GM19035 (cell line): Measurements from ENCODE around the gene CFI.
"Not testable (repeated sequence)": the region's sequence is repeated elsewhere in the genome, so short reads cannot be mapped to it uniquely, and the experiment has no call there.

Source experiments
- ATAC-seq: cut with Tn5 transposase; IDR thresholded peaks from one replicate; pipeline ENCODE4 v1.9.1; 2021; ENCODE audit not compliant: unreplicated experiment

The CFI gene

DNA sequence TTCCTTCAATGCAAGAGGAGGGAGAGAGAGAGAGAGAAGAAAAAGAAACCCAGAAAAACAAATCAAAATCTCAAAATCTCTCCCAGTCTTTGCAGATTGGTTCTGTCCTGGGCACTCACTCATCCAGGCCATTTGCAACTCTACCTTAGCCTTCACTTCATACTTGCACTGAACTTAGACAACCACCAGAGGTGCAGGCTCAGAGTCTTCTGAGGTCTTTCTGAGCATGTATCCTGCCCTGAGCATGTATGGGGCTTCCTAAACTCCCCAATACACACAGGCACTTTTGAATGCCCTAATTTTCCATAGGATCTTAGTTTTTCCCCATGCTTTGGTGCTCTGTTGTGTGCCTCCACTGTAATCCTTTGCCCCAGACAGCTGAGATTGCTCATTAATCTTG lies 2.9 kb downstream of the CFI start:
- ATAC-seq, result no peak

DNA sequence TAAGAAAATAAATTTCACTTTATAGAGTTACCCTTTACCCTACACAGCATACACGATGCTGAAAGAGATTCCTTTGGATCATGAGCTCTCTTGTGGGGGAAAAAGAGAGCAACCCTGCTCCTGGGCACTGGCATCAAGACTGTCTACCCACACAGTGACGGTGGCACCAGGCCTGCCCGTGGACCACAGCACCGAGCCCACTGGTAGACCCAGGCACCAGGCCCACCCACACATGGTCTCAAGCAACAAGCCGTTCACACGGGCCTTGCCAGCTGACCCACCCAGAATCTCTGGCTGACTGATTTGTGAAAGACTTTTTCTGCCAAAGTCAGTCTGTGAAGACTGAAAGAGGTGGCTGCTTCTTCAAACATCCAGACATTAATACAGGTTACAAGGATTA lies 6.7 kb downstream of the CFI start:
- no peak for ATAC-seq

DNA sequence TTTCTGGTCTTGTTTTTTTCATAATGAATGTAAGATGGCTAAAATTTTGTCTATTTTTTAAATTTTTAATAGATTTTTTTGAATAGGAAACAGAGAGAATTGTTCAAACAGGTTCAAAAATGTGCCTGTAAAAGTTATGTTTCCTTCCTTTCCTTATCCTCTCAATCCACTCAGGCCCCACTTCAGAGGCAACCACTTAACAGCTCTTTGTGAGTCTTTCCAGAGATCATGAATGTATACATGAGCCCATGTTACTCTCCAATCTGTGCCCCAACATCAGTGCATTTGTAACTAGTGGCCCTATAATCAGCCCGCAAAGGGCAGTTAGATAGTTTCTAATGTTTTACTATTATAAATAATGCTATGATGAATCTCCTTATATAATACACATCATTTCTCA lies 14.0 kb downstream of the CFI start:
- ATAC-seq, result no peak

DNA sequence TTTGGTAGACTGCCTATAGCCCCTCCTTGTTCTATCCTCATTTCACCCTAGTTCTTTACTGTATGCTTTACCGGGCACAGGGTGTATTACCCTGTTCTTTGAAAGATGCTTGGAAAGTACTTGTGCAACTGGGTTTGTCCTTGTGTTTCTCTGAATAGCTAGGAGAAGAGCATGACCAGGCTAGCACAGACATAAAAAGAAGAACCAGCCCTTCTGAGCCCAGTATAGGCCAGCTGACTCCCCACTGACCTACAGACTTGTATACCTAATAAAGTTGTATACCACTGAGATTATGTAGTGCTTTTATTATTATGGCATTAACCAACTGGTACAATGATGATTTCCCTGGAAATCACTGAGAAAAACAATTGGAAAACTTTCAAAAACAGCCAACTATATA lies 15.0 kb downstream of the CFI start:
- ATAC-seq, result no peak

DNA sequence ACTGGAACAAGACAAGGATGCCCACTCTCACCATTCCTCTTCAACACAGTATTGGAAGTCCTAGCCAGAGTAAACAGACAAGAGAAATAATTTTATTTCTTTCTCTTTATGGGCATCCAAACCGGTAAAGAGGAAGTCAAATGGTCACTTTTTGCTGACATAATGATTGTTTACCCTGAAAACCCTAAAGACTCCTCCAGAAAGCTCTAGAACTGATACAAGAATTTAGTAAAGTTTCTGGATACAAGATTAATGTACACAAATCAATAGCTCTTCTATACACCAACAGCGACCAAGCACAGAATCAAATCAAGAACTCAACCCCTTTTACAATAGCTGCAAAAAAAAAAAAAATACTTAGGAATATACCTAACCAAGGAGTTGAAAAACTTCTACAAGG lies 19.7 kb downstream of the CFI start:
- not testable (repeated sequence) for ATAC-seq

DNA sequence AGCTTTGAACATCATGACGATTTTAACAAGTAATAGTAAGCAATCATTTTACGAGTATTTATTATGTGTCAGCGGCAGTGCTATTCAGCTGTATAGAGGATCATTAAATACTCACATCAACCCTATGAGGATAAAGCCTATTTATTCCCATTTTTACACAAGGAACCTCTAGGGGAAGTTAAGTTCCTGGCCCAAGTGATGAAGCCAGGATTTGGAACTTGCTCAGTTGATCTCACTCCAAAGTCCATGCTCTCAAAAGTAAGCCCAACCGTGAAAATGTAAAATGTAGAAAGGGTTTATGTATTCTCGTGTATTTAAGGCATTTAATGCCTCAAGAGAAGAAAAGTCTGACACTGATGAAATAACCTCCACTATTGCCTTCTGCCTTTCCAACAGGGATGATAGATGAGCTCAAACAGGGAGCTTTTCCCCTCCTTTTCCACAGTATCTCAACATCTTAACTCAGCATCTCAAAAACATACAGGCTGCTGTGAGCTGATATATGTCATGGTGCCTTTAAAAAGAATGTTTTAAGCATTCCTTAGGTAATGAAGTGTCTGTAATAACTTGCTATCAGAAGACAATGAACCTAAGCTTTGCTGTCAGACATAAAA lies 36.9 kb downstream of the CFI start:
- no peak for ATAC-seq

DNA sequence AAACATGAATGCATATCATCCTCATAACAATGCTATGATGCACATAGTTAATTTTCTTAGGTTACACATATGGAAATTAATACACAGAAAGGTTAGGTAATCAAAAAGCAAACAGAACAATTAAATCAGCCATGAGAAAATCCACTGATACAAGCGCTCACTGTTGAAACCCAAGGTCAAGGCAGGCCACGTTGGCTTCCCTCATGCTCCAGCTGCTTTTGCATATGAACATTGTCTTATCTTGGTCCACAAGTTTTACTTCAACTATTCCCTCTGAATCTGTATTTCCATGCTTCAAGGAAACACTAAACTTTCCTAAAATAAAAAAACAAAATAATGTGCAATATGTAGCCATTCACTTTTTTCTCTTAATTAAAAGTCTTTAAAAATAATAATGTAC lies 37.4 kb downstream of the CFI start:
- ATAC-seq, result no peak

DNA sequence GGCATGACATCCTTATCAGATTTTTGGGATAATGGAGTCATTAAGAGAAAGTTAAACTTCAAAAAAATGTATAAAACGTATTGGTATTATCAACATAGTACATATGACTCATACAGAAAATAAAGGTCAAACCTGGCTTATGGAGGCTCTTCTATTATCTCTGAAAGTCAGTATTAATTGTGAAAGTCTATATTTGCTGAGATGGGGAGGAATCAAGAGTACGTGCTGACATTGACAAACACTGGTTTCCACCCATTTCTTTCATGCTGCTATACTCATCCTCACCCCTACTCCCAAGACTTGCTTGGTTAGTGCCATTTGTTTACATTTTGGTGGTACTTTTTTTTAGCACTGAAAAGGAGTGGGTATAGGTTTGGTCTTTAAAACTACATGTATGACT lies 41.1 kb downstream of the CFI start:
- ATAC-seq, result no peak

DNA sequence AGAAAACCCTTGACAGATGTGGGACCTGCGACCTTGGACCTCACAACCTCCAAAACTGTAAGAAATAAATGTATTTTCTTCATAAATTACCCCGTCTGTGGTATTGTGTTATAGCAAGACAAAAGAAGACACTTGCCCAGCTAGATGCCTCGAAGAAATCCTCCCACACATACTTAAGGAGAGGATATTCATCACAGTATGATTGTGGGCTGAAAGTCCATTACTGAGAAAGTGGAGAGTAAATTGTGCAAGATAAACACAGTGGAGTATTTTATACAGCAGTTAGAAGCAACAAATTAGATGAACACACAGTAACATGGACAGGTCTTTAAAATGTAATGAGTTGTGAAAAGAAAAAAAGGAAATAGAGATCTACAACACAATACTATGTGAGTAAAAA lies 46.1 kb downstream of the CFI start:
- no peak for ATAC-seq

DNA sequence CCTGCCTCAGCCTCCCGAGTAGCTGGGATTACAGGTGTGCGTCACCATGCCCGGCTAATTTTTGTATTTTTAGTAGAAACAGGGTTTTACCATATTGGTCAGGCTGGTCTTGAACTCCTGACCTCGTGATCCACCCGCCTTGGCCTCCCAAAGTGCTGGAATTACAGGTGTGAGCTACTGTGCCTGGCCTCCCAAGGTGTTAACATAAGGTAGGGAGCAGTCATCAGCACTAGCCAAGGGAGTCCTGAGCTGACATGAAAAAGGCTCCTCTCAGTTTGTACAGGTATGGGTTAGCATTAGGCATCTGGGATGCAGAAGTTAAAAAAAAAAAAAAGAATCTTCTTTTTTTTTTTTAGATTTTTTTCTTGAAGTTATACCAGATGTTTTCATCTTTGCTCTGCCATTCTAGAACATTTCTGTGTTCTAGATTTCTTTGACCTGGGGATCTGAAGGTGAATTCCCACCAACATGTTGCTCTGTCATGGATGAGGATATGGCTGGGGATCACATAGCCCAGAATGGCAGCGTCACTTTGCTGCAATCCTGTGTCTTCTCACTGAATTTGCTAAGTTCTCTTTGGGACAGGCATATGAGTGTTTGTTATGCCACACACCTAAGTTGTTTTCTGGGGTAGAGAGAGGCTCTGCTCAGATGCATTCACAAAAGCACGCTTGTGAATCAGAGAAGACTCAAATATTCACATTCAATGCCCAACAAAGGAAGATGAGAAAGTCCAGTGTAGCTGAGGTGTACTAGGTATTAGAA lies 47.5 kb downstream of the CFI start:
- no peak for ATAC-seq

DNA sequence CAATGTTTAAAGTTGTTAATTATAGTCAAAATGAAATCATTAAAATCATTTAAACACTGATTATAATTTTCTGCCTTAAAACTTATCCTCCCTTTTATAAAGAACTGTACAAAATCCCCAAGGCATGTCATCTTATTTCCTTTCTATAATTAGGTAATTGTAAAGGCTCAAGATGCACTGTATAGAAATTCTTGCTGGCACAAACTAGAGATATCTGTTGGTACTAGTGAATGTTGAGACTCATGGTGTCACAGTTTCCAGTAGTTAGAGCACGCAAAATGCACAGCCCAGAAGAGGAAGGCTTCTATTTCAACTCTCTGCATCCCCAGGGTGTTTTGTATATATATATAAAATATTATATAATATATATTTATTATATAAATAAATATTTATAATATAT lies 49.3 kb downstream of the CFI start:
- ATAC-seq, result no peak

DNA sequence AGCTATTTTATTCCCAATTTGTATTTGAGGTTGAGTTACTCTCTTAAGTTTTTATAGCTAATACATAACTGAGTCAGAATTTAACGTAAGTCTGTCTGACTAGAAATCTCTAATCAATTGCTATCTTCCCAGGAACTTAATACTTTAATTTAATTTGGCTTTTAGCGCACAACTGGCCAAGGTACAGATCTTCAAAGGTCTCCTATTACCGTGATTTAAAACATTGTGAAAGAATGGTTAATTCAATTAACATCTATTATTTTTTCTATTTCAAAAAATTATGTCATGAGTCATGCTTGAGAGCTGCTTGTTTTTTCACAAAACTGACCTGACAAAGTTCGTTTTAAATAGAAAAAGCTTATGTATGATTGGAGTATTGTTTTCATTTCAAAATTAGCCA lies 49.9 kb downstream of the CFI start:
- ATAC-seq, result no peak

DNA sequence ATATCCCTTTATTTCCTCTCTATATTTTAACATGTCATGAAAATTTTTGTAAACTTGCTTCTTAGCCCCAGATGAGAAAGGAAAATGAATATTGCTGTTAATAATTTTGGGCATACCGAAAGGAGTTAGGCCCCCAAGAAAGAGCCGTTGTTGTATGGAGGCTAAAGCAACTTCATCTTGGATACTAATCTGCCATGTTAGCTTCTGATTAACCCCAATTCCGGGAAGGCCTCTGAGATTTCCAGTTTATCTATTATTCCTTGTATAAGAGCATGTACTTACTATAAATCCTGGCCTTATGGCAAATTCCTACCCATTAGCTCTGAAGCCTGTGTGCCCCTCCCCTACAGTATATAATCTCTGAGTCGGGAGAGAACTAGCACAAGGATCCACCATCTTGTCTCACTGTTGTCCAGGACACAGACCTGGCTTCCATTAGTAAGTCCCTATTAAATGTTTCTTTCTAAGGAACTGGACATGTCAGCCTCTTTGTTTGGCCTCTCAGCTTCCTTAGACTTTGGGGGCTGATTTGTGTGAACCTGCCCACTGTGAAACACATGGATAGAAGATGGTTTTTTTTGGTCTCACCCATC lies 51.1 kb downstream of the CFI start:
- no peak for ATAC-seq

DNA sequence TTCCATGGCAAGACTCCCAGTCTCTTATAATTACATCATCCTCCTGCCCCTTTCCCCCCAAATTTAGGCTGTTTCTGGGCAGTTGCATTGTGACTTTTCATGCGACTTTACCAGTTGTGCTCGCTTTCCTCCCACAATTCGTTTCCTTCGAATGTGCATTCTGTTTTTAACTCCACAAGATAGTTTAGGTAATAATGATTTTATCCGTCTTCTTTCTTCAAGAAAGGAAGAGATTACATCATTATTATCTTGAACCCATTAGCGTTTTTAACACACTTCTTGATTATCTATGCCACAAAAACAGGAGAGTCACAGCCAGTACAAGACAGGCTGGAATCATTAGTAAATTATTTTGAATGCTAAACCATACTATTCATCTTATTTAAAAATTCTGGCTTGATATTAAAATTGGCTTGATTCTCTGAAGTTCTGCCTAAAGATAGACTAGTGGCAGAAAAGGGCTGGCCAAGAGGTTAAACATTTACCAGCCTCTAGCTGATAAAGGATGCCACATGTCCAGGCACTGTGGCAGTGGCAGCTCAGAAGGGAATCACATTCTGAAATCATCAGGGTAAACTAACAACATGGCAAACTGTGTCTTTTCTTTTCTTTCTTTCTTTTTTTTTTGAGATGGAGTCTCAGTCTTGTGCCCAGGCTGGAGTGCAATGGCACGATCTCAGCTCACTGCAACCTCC lies 52.3 kb downstream of the CFI start:
- no peak for ATAC-seq

DNA sequence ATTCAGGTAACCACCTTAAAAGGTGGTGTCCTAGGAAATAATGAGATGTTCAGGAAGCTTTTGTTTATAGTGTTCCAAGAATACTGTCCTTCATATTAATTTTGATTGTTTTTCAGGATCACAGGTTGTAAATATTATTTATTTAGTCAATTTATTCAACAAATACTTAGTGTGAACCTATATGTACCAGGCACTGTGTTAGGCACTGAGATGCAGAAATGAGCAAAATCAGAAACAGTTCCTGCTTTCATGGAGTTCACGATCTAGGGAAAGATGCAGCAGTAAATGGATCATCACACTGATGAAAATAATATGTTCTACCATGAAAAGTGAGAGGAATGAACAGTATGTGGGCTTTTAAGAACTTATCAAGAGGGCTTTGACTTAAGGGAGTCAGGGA lies 53.7 kb downstream of the CFI start:
- no peak for ATAC-seq

DNA sequence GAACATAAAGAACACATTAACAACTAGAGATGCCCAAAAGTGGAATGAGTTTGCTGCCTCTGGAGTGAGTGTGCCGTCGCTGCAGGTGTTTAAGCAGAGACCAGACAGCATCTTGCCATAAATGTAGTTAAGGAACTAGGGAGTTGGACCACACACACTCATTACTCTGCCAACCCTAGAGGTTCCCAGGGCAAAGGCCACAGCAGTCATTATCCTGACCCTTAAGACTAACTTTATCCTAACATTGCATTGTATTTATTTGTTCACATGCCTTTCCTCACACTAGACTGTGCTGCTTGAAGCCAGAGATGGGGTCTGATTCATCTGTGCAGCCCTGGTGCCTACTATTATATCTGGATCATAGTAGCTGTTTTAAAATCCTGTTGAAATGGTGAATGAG lies 55.1 kb downstream of the CFI start:
- ATAC-seq, result no peak

DNA sequence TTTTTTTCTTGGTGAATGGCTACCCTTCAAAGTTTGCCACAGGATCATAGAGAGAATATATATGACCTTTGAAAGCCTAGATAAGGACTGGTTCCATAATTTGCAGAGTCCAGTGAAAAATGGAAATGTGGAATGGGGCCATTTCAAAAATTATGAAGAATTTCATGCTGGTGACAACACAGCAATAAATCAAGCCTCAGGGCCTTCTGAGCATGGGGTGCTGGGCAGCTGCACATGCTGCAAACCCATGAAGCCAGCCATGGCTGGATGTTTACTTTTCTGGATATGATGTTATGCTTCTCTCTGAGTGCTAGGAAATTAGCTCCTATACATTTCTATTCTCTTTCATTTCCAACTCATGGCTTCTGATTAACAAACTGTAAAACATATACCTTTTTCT lies 56.0 kb downstream of the CFI start:
- no peak for ATAC-seq

DNA sequence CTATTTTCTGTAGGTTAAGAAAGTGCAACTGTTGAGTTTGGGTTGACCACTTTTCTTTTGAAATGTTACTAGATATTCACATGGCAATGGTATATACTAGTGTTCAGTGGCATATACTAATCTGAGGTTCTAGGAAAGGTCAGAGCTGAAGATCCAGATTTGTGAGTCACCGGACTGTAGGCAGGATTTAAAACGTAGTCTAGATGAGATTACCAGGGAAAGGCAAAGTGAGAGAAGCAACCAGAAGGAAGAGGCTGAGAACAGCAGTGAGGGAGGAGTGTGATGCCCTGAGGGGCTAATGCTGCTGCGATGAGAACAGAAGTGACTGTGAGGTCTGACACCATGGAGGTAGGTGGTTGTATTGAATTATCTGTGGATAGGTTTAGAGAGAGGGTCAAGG lies 62.3 kb downstream of the CFI start:
- no peak for ATAC-seq

DNA sequence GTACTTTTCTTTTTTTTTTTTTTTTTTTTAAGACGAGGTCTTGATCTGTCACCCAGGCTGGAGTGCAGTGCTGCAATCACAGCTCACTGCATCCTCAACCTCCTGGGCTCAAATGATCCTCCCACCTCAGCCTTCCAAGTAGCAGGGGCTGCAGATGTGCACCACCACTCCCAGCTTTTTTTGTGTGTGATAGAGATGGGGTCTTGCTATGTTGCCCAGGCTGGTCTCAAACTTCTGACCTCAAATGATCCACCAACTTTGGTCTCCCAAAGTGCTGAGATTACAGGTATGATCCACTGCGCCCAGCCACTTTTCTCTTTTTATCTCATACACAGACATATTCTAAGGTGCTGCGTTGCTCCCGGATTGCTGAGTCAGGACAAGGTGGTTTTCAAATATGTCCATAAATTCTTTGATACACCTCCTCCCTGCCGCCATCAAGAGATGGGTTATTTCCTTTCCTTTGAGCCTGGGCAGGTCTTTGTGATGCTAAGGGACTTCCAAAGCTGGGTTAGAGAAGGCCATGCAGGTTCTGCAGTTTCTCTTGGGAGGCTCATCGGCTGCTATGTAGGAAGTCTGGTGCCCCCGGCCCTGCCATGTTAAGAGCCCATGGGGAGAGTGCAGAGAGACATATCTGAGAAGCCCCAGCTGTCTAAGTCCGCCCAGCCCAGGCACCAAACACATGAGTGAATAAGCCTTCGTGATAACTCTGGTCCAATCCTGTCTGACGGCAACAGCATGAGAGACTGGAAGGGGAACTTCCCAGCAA lies 63.5 kb downstream of the CFI start:
- no peak for ATAC-seq

DNA sequence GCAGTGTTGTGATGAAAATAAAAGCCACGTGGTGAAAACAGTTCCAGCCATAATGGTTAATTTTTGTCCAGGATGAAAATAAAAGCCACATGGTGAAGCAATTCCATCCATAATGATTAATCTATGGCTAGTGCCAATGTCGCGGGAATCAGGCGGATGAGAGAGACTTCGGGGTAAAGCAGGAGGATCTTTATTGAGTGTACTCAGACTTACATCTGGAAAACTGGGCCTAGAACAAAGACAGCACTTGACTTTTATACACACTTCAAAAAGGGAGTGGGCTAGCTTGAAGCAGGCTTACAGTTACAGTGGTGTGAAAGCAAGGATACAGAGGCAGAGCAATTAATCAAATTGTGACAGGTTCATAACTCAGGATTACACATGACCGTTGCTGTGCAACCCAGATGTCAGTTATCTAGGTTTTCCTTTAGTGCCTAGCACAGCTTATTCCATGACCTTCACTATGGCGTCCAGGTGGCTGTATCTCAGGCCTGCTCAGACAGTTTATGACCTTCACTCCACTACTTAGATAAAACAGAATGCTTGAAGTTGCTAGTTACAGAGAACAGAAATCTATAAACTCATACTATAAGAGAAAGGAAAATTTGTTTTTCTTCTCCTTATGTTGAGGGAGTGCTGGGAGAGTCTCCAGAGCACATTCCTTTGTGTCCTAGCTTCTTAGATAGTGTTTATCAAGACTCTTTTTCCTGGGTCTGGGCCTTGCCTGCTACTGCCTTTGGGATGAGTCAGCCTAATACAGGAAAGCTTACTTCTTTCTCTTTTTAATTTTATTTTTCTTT lies 66.0 kb downstream of the CFI start:
- ATAC-seq, result no peak

DNA sequence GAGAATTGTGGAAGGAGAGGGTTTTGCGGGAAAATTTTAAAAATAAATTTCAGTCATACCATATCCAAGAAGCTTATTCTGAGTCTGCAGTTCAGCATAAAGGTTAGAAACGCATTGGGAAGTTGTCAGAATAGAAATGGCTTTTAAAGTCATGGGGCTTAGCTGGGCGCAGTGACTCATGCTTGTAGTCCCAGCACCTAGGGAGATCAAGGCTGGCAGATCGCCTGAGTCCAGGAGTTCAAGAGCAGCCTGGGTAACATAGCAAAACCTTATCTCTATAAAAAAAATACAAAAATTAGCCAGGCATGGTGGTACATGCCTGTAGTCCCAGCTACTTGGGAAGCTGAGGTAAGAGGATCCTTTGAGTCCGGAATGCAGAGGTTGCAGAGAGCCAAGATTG lies 68.1 kb downstream of the CFI start:
- no peak for ATAC-seq
